ENCODE data around the gene DNAI2.

DNA sequence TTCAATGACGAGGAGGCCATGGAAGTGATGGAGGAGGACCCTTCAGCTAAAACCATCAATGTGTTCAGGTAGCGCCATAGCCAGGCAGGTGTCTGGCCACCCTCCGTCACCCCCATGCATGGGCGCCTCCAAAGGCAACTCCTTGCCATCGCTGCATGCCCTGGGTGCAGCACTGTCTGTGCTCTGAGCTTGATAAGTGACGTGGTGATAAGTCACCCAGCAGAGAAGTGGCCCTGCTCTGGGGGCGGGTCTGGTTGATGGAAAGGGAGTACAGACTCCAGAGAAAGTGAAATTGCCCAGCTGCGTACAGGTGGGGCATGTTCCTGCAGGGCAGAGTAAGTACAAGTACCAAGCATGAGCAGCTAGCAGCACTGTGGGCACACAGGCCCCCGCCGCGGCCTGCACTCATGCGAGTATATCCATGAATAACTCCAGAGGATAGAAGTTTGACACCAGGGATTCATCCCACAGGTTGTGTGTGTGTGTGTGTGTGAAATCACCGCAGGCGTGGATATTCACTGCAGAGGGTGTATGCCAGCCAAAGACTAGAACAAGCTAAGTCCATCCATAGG lies 13.1 kb downstream of the DNAI2 start:
- TF ChIP-seq, protein P1, sequence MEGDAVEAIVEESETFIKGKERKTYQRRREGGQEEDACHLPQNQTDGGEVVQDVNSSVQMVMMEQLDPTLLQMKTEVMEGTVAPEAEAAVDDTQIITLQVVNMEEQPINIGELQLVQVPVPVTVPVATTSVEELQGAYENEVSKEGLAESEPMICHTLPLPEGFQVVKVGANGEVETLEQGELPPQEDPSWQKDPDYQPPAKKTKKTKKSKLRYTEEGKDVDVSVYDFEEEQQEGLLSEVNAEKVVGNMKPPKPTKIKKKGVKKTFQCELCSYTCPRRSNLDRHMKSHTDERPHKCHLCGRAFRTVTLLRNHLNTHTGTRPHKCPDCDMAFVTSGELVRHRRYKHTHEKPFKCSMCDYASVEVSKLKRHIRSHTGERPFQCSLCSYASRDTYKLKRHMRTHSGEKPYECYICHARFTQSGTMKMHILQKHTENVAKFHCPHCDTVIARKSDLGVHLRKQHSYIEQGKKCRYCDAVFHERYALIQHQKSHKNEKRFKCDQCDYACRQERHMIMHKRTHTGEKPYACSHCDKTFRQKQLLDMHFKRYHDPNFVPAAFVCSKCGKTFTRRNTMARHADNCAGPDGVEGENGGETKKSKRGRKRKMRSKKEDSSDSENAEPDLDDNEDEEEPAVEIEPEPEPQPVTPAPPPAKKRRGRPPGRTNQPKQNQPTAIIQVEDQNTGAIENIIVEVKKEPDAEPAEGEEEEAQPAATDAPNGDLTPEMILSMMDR (IDR thresholded peaks at IDR 0.05; ENCODE audit: low read length): no peak
- TF ChIP-seq EZH2 (IDR thresholded peaks at IDR 0.05; ENCODE audit: borderline replicate concordance, low read length): no peak
